Measurements from ENCODE around the gene SAMHD1. TPM values are rescaled to one million over a fixed set of nuclear protein-coding genes. Genes with fewer than 3 reads are reported as not detected.

SAMHD1 gene
- polyA plus RNA-seq, 1 of the 3 experiments (the other 2 are of a cell fraction) = 5.9 TPM

- POLR2A ChIA-PET = no interaction called here
- H3K4me3 ChIP-seq (ENCODE audit: low read depth in 2 of 2, low read length in 1 of 2) = no peak overlapping the region
- CTCF ChIA-PET = no interaction called here
Measured at GRCh38 chr20:36991703-36992102, 40.2 kb upstream of the SAMHD1 start.

GRCh38 chr20:36989797-36990196, 38.3 kb upstream of the SAMHD1 start:
- no peaks in the 10 kb centered on the region for H3K79me2 ChIP-seq (ENCODE audit: insufficient read depth)
- no peak for TF ChIP-seq IRF3 (IDR thresholded peaks at IDR 0.05; ENCODE audit: low read depth, low read length)
- TF ChIP-seq GABPA (IDR thresholded peaks at IDR 0.05; ENCODE audit: low read depth) = no peak
- no peak for TF ChIP-seq RFX5 (IDR thresholded peaks at IDR 0.05; ENCODE audit: low read length)
- no peak for TF ChIP-seq NRF1 (IDR thresholded peaks at IDR 0.05; ENCODE audit: low read depth, low read length)
- TF ChIP-seq RXRA (IDR thresholded peaks at IDR 0.05; ENCODE audit: borderline replicate concordance, low read depth) = no peak
- no peak for TF ChIP-seq GATA2 (CRISPR knock-in tag; IDR thresholded peaks at IDR 0.05)
- no peak for TF ChIP-seq TEAD4 (IDR thresholded peaks at IDR 0.05; ENCODE audit: borderline replicate concordance, insufficient read depth)
- TF ChIP-seq MAX (IDR thresholded peaks at IDR 0.05; ENCODE audit: low read depth) = no peak
- TF ChIP-seq NFIC (IDR thresholded peaks at IDR 0.05; ENCODE audit: borderline replicate concordance) = no peak
- TF ChIP-seq USF1 (IDR thresholded peaks at IDR 0.05; ENCODE audit: borderline replicate concordance, low read depth) = no peak
- no peak for TF ChIP-seq SIN3A (IDR thresholded peaks at IDR 0.05; ENCODE audit: borderline replicate concordance, low read depth, low read length)
- TF ChIP-seq JUND (IDR thresholded peaks at IDR 0.05) = no peak
- TF ChIP-seq RCOR1 (IDR thresholded peaks at IDR 0.05; ENCODE audit: low read length) = no peak
- no peak for TF ChIP-seq RAD21 (IDR thresholded peaks at IDR 0.05; ENCODE audit: low read length)
- TF ChIP-seq TCF12 (IDR thresholded peaks at IDR 0.05) = no peak
- TF ChIP-seq EZH2phosphoT487 (IDR thresholded peaks at IDR 0.05; ENCODE audit: borderline replicate concordance, low read depth) = no peak
- TF ChIP-seq CHD2 (IDR thresholded peaks at IDR 0.05; ENCODE audit: low read length, partially characterized antibody) = no peak
- TF ChIP-seq REST (IDR thresholded peaks at IDR 0.05; ENCODE audit: low read depth, low read length) = no peak
- TF ChIP-seq POLR2AphosphoS5 (IDR thresholded peaks at IDR 0.05; ENCODE audit: low read depth, low read length) = no peak
- no peak for DNase-seq
- no peak overlapping the region for H3K4me3 ChIP-seq (ENCODE audit: low read depth in 2 of 2, low read length in 1 of 2)
- H3K9me2 ChIP-seq = no peaks in the 10 kb centered on the region
- H3K27me3 ChIP-seq (ENCODE audit: insufficient read depth) = no peaks in the 10 kb centered on the region
- H4K20me1 ChIP-seq (ENCODE audit: insufficient read depth) = no peaks in the 10 kb centered on the region
- POLR2A ChIA-PET = no interaction called here
- H3K4me2 ChIP-seq = no peak overlapping the region
- H3K36me3 ChIP-seq (replicated peaks in 1 of 2; ENCODE audit: control insufficient read depth in 1 of 2, insufficient read depth in 2 of 2, low read length in 1 of 2) = peaks cover 0 to 5% of the 10 kb centered on the region in 2 experiments
- peaks cover 6% of the 10 kb centered on the region for H3K9me3 ChIP-seq
- H3K4me1 ChIP-seq (ENCODE audit: control insufficient read depth in 1 of 2, insufficient read depth in 2 of 2, low read depth in 1 of 2, low read length in 1 of 2) = no peaks in the 10 kb centered on the region
- no peaks in the 10 kb centered on the region for H3F3A ChIP-seq (replicated peaks; ENCODE audit: insufficient read depth)
- 93% methylated on average over 5 of the region's 6 CpGs for WGBS (ENCODE audit: low lambda C conversion rate)
- no peak overlapping the region for H2AFZ ChIP-seq (ENCODE audit: low read depth)
- no peak overlapping the region for H3K27ac ChIP-seq (ENCODE audit: low read depth in 2 of 2, low read length in 1 of 2)
- H3K9ac ChIP-seq = no peak overlapping the region
- CTCF ChIA-PET = no interaction called here

More at GRCh38 chr20:36991703-36992102, 40.2 kb upstream of the SAMHD1 start:
- Histone ChIP-seq H3K9ac (no peak overlapping the region), H3K36me3 (replicated peaks in 1 of 2; ENCODE audit: control insufficient read depth in 1 of 2, insufficient read depth in 2 of 2, low read length in 1 of 2) (peaks cover 0 to 15% of the 10 kb centered on the region in 2 experiments), H4K20me1 (ENCODE audit: insufficient read depth) (no peaks in the 10 kb centered on the region), H3K9me3 (peaks cover 6% of the 10 kb centered on the region), H2AFZ (ENCODE audit: low read depth) (no peak overlapping the region), H3F3A (replicated peaks; ENCODE audit: insufficient read depth) (no peaks in the 10 kb centered on the region), H3K9me2 (no peaks in the 10 kb centered on the region), H3K4me2 (no peak overlapping the region), H3K79me2 (ENCODE audit: insufficient read depth) (no peaks in the 10 kb centered on the region), H3K27ac (ENCODE audit: low read depth in 2 of 2, low read length in 1 of 2) (no peak overlapping the region), H3K4me1 (ENCODE audit: control insufficient read depth in 1 of 2, insufficient read depth in 2 of 2, low read depth in 1 of 2, low read length in 1 of 2) (no peaks in the 10 kb centered on the region), H3K27me3 (ENCODE audit: insufficient read depth) (no peaks in the 10 kb centered on the region)
- TF ChIP-seq USF1 (IDR thresholded peaks at IDR 0.05; ENCODE audit: borderline replicate concordance, low read depth) = no peak
- no peak for TF ChIP-seq NFIC (IDR thresholded peaks at IDR 0.05; ENCODE audit: borderline replicate concordance)
- no peak for DNase-seq
- 74% methylated on average over 3 of the region's 3 CpGs for WGBS (ENCODE audit: low lambda C conversion rate)
